ENCODE measurements around the gene MATR3. TPM values are rescaled to one million over a fixed set of nuclear protein-coding genes. Genes with fewer than 3 reads are reported as not detected.

The MATR3 gene
- total RNA-seq, 1 donor from 2014 or later = 58.8 TPM

DNA sequence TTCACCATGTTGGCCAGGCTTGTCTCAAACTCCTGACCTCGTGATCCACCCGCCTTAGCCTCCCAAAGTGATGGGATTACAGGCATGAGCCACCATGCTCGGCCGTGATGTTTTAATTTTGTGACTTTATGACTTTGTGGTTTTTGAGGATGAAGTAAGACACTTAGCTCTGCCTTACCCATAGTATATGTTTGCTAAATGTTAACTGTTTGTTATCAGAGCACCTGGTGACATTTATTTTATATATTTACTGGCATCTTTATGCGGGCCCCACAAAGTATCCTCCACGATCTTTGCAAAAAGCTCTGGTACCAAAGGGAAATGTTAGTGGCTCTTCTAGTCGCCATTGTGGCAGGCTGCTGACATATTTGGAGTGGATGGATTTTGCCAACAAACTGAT is 82.8 kb downstream of the MATR3 start:
- Histone ChIP-seq H3K27ac (no peak overlapping the region), H3K36me3 (peaks cover 10 to 16% of the 10 kb centered on the region in 2 donors), H3K27me3 (no peaks in the 10 kb centered on the region), H3K4me3 (no peak overlapping the region), H3K9me3 (no peaks in the 10 kb centered on the region), H3K4me1 (no peaks in the 10 kb centered on the region)
- intact Hi-C loops (cut with DNase I) = no loop called here
- TF ChIP-seq, protein P1, sequence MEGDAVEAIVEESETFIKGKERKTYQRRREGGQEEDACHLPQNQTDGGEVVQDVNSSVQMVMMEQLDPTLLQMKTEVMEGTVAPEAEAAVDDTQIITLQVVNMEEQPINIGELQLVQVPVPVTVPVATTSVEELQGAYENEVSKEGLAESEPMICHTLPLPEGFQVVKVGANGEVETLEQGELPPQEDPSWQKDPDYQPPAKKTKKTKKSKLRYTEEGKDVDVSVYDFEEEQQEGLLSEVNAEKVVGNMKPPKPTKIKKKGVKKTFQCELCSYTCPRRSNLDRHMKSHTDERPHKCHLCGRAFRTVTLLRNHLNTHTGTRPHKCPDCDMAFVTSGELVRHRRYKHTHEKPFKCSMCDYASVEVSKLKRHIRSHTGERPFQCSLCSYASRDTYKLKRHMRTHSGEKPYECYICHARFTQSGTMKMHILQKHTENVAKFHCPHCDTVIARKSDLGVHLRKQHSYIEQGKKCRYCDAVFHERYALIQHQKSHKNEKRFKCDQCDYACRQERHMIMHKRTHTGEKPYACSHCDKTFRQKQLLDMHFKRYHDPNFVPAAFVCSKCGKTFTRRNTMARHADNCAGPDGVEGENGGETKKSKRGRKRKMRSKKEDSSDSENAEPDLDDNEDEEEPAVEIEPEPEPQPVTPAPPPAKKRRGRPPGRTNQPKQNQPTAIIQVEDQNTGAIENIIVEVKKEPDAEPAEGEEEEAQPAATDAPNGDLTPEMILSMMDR (IDR thresholded peaks at IDR 0.05) = no peak
- no peak for DNase-seq (ENCODE audit: low spot score in 2 of 2)

DNA sequence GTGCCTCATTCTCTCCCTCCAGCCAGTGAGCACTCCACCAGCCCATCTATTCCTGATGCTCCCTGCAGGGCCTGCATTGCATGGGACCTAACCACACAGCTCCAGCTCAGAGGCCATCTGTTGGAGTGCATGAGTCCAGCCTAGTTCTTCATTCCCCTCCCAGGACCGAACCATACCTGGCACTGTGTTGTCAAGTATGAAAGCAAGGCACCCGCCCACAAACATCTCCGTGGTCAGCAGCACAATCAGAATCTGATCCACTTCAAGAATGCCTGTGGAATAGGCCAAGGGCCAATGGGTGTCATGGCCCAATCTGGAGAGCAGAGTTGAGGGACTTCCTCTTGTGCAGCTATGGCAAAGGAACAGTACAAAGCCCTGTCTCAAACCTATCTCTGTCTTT is 83.7 kb downstream of the MATR3 start:
- H3K4me3 ChIP-seq = no peak overlapping the region
- TF ChIP-seq, protein P1 (IDR thresholded peaks at IDR 0.05) = no peak
- H3K36me3 ChIP-seq = peaks cover 2 to 8% of the 10 kb centered on the region in 2 donors
- H3K27me3 ChIP-seq = no peaks in the 10 kb centered on the region
- DNase-seq (ENCODE audit: low spot score in 2 of 2) = no peak
- H3K9me3 ChIP-seq = no peaks in the 10 kb centered on the region
- H3K27ac ChIP-seq = no peak overlapping the region
- no peaks in the 10 kb centered on the region for H3K4me1 ChIP-seq
- intact Hi-C loops (cut with DNase I) = no loop called here

DNA sequence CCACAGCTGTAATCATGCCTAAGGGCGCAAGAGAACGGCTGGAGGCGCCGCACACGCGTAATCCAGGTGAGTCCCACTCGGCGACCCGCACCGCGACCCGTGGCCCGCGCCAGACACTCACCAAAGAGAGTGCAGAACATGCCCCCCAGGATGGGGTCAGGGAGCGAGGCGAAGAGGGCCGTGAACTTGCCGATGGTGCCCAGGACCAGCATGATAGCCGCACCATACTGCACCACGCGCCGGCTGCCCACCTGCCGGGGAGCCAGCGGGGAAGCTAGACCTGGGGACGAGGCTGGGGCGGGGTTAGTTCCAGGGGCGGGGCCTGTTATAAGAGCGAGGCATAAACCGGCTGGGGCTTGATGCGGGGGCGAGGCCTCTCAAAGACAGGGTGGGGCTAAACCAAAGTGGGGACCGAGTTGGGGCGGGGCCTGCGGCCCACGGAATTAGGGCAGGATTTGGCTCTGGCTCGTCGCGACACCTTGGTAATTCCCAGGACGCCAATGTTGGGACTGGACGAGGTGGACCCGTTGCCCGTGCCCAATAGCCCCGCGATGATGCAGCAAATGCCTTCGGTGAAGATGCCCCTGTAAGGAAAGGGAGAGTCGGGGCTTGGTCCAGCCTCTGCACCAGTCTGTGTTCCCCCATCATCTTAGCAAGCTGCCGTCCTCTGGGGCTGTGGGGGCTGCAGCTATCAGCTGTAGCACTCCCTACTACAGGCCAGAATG is 84.7 kb downstream of the MATR3 start:
- H3K9me3 ChIP-seq = no peaks in the 10 kb centered on the region
- H3K36me3 ChIP-seq = peaks cover 0 to under 1% of the 10 kb centered on the region in 2 donors
- intact Hi-C loops (cut with DNase I) = no loop called here
- no peak overlapping the region for H3K27ac ChIP-seq
- DNase-seq (ENCODE audit: low spot score in 2 of 2) = no peak
- TF ChIP-seq, protein P1 (IDR thresholded peaks at IDR 0.05) = no peak
- no peaks in the 10 kb centered on the region for H3K27me3 ChIP-seq
- H3K4me1 ChIP-seq = no peaks in the 10 kb centered on the region
- H3K4me3 ChIP-seq = no peak overlapping the region

DNA sequence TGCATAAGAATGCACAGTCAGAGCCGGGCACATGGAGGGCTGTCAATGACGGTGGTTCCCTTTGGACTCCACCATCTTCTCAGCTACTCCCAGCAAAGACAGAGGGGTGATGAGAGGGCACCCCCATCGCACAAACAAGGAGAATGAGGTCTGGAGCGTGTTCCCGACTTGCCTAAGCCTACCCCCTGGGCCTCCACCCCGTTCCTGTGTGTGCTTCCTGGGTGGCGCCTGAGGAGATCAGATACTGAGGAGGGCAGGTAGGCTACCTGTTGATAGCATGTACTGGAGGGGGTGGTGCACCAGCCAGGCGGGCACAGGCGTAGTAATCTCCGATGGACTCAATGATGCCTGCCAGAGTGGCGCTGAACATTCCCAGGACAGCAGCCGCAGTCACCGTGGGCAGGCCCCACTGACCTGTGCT is 85.4 kb downstream of the MATR3 start:
- Histone ChIP-seq H3K4me3 (no peak overlapping the region), H3K27me3 (no peaks in the 10 kb centered on the region), H3K27ac (no peak overlapping the region), H3K4me1 (no peaks in the 10 kb centered on the region), H3K9me3 (no peaks in the 10 kb centered on the region), H3K36me3 (no peaks in the 10 kb centered on the region)
- intact Hi-C loops (cut with DNase I) = no loop called here
- TF ChIP-seq, protein P1 (IDR thresholded peaks at IDR 0.05) = no peak
- no peak for DNase-seq (ENCODE audit: low spot score in 2 of 2)

DNA sequence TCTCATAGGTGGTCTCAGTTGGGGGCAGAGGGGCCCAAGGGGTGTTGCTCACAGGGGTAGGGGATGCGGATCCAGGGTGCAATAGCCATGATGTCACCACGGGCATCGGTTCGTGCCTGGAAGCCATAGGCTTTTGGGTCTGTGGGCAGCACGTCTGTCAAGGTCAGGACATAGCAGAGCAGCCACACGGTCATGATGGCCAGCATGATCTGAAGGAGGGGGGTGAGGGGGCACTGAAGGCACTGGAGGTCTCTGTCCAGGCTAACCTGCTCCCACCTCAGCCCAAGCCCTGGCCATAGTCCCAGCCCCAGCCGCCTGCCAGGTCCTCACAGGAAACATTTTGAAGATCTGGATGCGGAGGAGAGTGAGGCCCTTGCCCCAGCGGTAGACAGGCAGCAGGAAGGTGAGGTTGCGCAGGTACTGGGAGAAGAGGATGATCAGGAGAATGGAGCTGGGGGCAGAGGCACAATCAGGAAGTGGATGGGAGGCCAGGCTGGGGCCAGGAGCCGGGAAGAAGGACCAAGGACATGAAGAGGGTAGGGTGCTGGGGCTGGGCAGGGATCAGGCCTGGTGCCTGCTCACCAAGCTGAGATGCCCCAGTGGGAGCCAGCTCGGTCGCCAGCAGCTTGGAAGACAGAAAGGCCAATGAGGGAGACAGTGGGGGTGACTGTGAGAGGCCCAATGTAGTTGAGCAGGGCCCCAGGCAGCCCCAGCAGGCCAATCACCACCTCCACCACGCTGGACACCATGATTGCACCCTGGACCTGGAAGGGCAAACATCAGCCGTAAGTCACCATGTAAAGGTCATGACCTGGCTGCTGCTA is 86.3 kb downstream of the MATR3 start:
- no peaks in the 10 kb centered on the region for H3K4me1 ChIP-seq
- H3K27me3 ChIP-seq = no peaks in the 10 kb centered on the region
- TF ChIP-seq, protein P1 (IDR thresholded peaks at IDR 0.05) = no peak
- H3K36me3 ChIP-seq = no peaks in the 10 kb centered on the region
- intact Hi-C loops (cut with DNase I) = no loop called here
- H3K9me3 ChIP-seq = no peaks in the 10 kb centered on the region
- H3K4me3 ChIP-seq = no peak overlapping the region
- no peak for DNase-seq (ENCODE audit: low spot score in 2 of 2)
- H3K27ac ChIP-seq = no peak overlapping the region

Other genes with a start within 250 kb of the MATR3 start
- gene SIL1, start 95.4 kb upstream of the MATR3 start, total RNA-seq = 53.4 TPM
- 27.6 TPM for gene PAIP2, start 48.1 kb downstream of the MATR3 start, total RNA-seq
- not detected for gene SLC23A1, start 89.6 kb downstream of the MATR3 start, total RNA-seq
- gene MZB1, start 96.2 kb downstream of the MATR3 start, total RNA-seq = 8.0 TPM
- gene PROB1, start 101.4 kb downstream of the MATR3 start, total RNA-seq = 4.3 TPM
- not detected for gene SPATA24, start 110.3 kb downstream of the MATR3 start, total RNA-seq
- gene DNAJC18, start 145.8 kb downstream of the MATR3 start, total RNA-seq = 8.4 TPM
- gene ECSCR, start 169.0 kb downstream of the MATR3 start, total RNA-seq = 51.6 TPM
- gene SMIM33, start 177.3 kb downstream of the MATR3 start, total RNA-seq = not detected
- 179 TPM for gene STING1, start 189.0 kb downstream of the MATR3 start, total RNA-seq

Data from ascending aorta (tissue), 2 donors.